ENCODE measurements around the gene PRR23E.

Gene PRR23E

GRCh38 chr3:127209155-127209839 lies 16.4 kb downstream of the PRR23E start:
- DNase-seq (ENCODE audit: low read depth), result no peak

- no peak for DNase-seq (ENCODE audit: low read depth)
These were observed 17.1 kb downstream of the PRR23E start for GRCh38 chr3:127209840-127210653.

- no peak for DNase-seq (ENCODE audit: low read depth)
These were observed 17.7 kb downstream of the PRR23E start for GRCh38 chr3:127210654-127210943.

- no peak for DNase-seq (ENCODE audit: low read depth)
These were observed 18.5 kb downstream of the PRR23E start for GRCh38 chr3:127211118-127212060.

GRCh38 chr3:127212231-127212630 lies 19.3 kb downstream of the PRR23E start:
- no peak for DNase-seq (ENCODE audit: low read depth)

GRCh38 chr3:127212711-127213110 lies 19.8 kb downstream of the PRR23E start:
- DNase-seq (ENCODE audit: low read depth), result no peak

- no peak for DNase-seq (ENCODE audit: low read depth)
These were observed 20.5 kb downstream of the PRR23E start for GRCh38 chr3:127213381-127213918.

- no peak for DNase-seq (ENCODE audit: low read depth)
These were observed 22.0 kb downstream of the PRR23E start for GRCh38 chr3:127214975-127215374.

- DNase-seq (ENCODE audit: low read depth), result no peak
These were observed 22.9 kb downstream of the PRR23E start for GRCh38 chr3:127215714-127216414.

- DNase-seq (ENCODE audit: low read depth), result no peak
These were observed 23.7 kb downstream of the PRR23E start for GRCh38 chr3:127216415-127217261.

GRCh38 chr3:127217596-127218453 lies 24.9 kb downstream of the PRR23E start:
- DNase-seq (ENCODE audit: low read depth), result no peak

GRCh38 chr3:127218454-127218922 lies 25.6 kb downstream of the PRR23E start:
- no peak for DNase-seq (ENCODE audit: low read depth)

GRCh38 chr3:127220497-127220896 lies 27.6 kb downstream of the PRR23E start:
- DNase-seq (ENCODE audit: low read depth), result no peak

GRCh38 chr3:127221037-127221436 lies 28.1 kb downstream of the PRR23E start:
- DNase-seq (ENCODE audit: low read depth), result no peak

GRCh38 chr3:127221446-127222035 lies 28.6 kb downstream of the PRR23E start:
- no peak for DNase-seq (ENCODE audit: low read depth)

- no peak for DNase-seq (ENCODE audit: low read depth)
These were observed 29.2 kb downstream of the PRR23E start for GRCh38 chr3:127222163-127222562.

- DNase-seq (ENCODE audit: low read depth), result no peak
These were observed 29.7 kb downstream of the PRR23E start for GRCh38 chr3:127222664-127223063.

- no peak for DNase-seq (ENCODE audit: low read depth)
These were observed 31.2 kb downstream of the PRR23E start for GRCh38 chr3:127224118-127224517.

- no peak for DNase-seq (ENCODE audit: low read depth)
These were observed 33.5 kb downstream of the PRR23E start for GRCh38 chr3:127226457-127226856.
